SJSA1 (cell line): ENCODE data around the gene TACC2. TPM values are rescaled to one million over a fixed set of nuclear protein-coding genes. Genes with fewer than 3 reads are reported as not detected.
"Not testable (repeated sequence)": the region's sequence is repeated elsewhere in the genome, so short reads cannot be mapped to it uniquely, and the experiment has no call there.

Experiments
- DNase-seq, 2 experiments: peaks; one replicate each; pipeline ENCODE4 v3.0.0-alpha.2; 2015 to 2020; ENCODE audit warnings: low spot score in 2 of 2, low read depth in 1 of 2
- H3K27ac ChIP-seq: fragments of 250-450 bp; sonication (Bioruptor Pico); 2 replicates; pipeline ENCODE4 v1.5.1; 2020; ENCODE audit warnings: mild to moderate bottlenecking, moderate library complexity
- H3K27me3 ChIP-seq: fragments of 250-450 bp; sonication (Bioruptor Pico); replicated peaks from 2 replicates; pipeline ENCODE4 v1.5.1; 2020; ENCODE audit warnings: mild to moderate bottlenecking, moderate library complexity
- H3K36me3 ChIP-seq: fragments of 250-450 bp; sonication (Bioruptor Pico); 2 replicates; pipeline ENCODE4 v1.5.1; 2020; ENCODE audit warnings: mild to moderate bottlenecking
- H3K4me1 ChIP-seq: fragments of 250-450 bp; sonication (Bioruptor Pico); replicated peaks from 2 replicates; pipeline ENCODE4 v1.6.1; 2021; ENCODE audit warnings: mild to moderate bottlenecking
- H3K4me3 ChIP-seq: fragments of 250-450 bp; sonication (Bioruptor Pico); 2 replicates; pipeline ENCODE4 v1.5.1; 2020; ENCODE audit warnings: mild to moderate bottlenecking
- H3K9me3 ChIP-seq: fragments of 250-450 bp; sonication (Bioruptor Pico); replicated peaks from 2 replicates; pipeline ENCODE4 v1.5.1; 2020; ENCODE audit warnings: mild to moderate bottlenecking
- total RNA-seq: library from RNA; depleted of rRNA; stranded (reverse); fragments of >200 nt; shearing (Covaris generic); gene quantifications from 2 replicates; pipeline ENCODE4 v1.2.3, GENCODE V29; 2014

TACC2 gene
- total RNA-seq, 1 experiment from 2014 or later = 4.9 TPM

GRCh38 chr10:122023257-122023656, 34.3 kb downstream of the TACC2 start:
- DNase-seq, H3K9me3 ChIP-seq, H3K36me3 ChIP-seq, H3K4me3 ChIP-seq, H3K27me3 ChIP-seq, H3K4me1 ChIP-seq, H3K27ac ChIP-seq: not testable (repeated sequence)

GRCh38 chr10:122029499-122030199, 40.7 kb downstream of the TACC2 start:
- Histone ChIP-seq H3K4me1 (no peaks in the 10 kb centered on the region), H3K27me3 (0 out of 2 replicates have a peak, but pooled peaks cover 3% of the 10 kb centered on the region), H3K4me3 (no peak overlapping the region), H3K9me3 (no peaks in the 10 kb centered on the region), H3K27ac (no peak overlapping the region), H3K36me3 (no peaks in the 10 kb centered on the region)
- DNase-seq = no peak

- Histone ChIP-seq H3K36me3 (no peaks in the 10 kb centered on the region), H3K4me3 (no peak overlapping the region), H3K4me1 (no peaks in the 10 kb centered on the region), H3K27ac (no peak overlapping the region), H3K9me3 (no peaks in the 10 kb centered on the region), H3K27me3 (0 out of 2 replicates have a peak, but pooled peaks cover 3% of the 10 kb centered on the region)
- no peak for DNase-seq
Measured at GRCh38 chr10:122030200-122030552, 41.2 kb downstream of the TACC2 start.

- no peak for DNase-seq
- Histone ChIP-seq H3K27ac (no peak overlapping the region), H3K9me3 (no peaks in the 10 kb centered on the region), H3K36me3 (no peaks in the 10 kb centered on the region), H3K4me1 (no peaks in the 10 kb centered on the region), H3K4me3 (no peak overlapping the region), H3K27me3 (no peaks in the 10 kb centered on the region)
Measured at GRCh38 chr10:122033224-122033926, 44.4 kb downstream of the TACC2 start.

- H3K27me3 ChIP-seq = no peaks in the 10 kb centered on the region
- no peaks in the 10 kb centered on the region for H3K36me3 ChIP-seq
- H3K27ac ChIP-seq = no peak overlapping the region
- no peaks in the 10 kb centered on the region for H3K4me1 ChIP-seq
- DNase-seq = no peak
- no peak overlapping the region for H3K4me3 ChIP-seq
- H3K9me3 ChIP-seq = no peaks in the 10 kb centered on the region
Measured at GRCh38 chr10:122034149-122034756, 45.3 kb downstream of the TACC2 start.

- no peak for DNase-seq
- Histone ChIP-seq H3K36me3 (no peaks in the 10 kb centered on the region), H3K27me3 (no peaks in the 10 kb centered on the region), H3K4me1 (no peaks in the 10 kb centered on the region), H3K4me3 (no peak overlapping the region), H3K9me3 (no peaks in the 10 kb centered on the region), H3K27ac (no peak overlapping the region)
Measured at GRCh38 chr10:122040786-122041185, 51.8 kb downstream of the TACC2 start.

GRCh38 chr10:122042836-122043235, 53.9 kb downstream of the TACC2 start:
- no peaks in the 10 kb centered on the region for H3K27me3 ChIP-seq
- H3K4me1 ChIP-seq = no peaks in the 10 kb centered on the region
- DNase-seq = no peak
- no peak overlapping the region for H3K4me3 ChIP-seq
- H3K27ac ChIP-seq = no peak overlapping the region
- H3K36me3 ChIP-seq = no peaks in the 10 kb centered on the region
- H3K9me3 ChIP-seq = no peaks in the 10 kb centered on the region

- Histone ChIP-seq H3K4me3 (no peak overlapping the region), H3K4me1 (no peaks in the 10 kb centered on the region), H3K36me3 (no peaks in the 10 kb centered on the region), H3K9me3 (no peaks in the 10 kb centered on the region), H3K27me3 (no peaks in the 10 kb centered on the region), H3K27ac (no peak overlapping the region)
- no peak for DNase-seq
Measured at GRCh38 chr10:122044045-122044661, 55.2 kb downstream of the TACC2 start.

- Histone ChIP-seq H3K9me3 (no peaks in the 10 kb centered on the region), H3K4me1 (no peaks in the 10 kb centered on the region), H3K27ac (no peak overlapping the region), H3K4me3 (no peak overlapping the region), H3K36me3 (no peaks in the 10 kb centered on the region), H3K27me3 (no peaks in the 10 kb centered on the region)
- DNase-seq = no peak
Measured at GRCh38 chr10:122044713-122045112, 55.8 kb downstream of the TACC2 start.

- no peaks in the 10 kb centered on the region for H3K36me3 ChIP-seq
- H3K4me1 ChIP-seq = no peaks in the 10 kb centered on the region
- H3K27ac ChIP-seq = no peak overlapping the region
- H3K9me3 ChIP-seq = no peaks in the 10 kb centered on the region
- no peak overlapping the region for H3K4me3 ChIP-seq
- no peaks in the 10 kb centered on the region for H3K27me3 ChIP-seq
- no peak for DNase-seq
Measured at GRCh38 chr10:122045212-122045611, 56.2 kb downstream of the TACC2 start.

GRCh38 chr10:122047560-122047959, 58.6 kb downstream of the TACC2 start:
- Histone ChIP-seq H3K27me3 (no peaks in the 10 kb centered on the region), H3K9me3 (no peaks in the 10 kb centered on the region), H3K36me3 (no peaks in the 10 kb centered on the region), H3K4me3 (no peak overlapping the region), H3K4me1 (peaks cover 16% of the 10 kb centered on the region), H3K27ac (no peak overlapping the region)
- no peak for DNase-seq

GRCh38 chr10:122049076-122049475, 60.1 kb downstream of the TACC2 start:
- H3K4me3 ChIP-seq = no peak overlapping the region
- no peaks in the 10 kb centered on the region for H3K27me3 ChIP-seq
- DNase-seq = no peak
- peaks cover 16% of the 10 kb centered on the region for H3K4me1 ChIP-seq
- no peaks in the 10 kb centered on the region for H3K36me3 ChIP-seq
- no peak overlapping the region for H3K27ac ChIP-seq
- H3K9me3 ChIP-seq = no peaks in the 10 kb centered on the region

GRCh38 chr10:122050311-122050710, 61.3 kb downstream of the TACC2 start:
- peaks cover 16% of the 10 kb centered on the region for H3K4me1 ChIP-seq
- H3K4me3 ChIP-seq = no peak overlapping the region
- no peaks in the 10 kb centered on the region for H3K36me3 ChIP-seq
- H3K27me3 ChIP-seq = no peaks in the 10 kb centered on the region
- H3K9me3 ChIP-seq = no peaks in the 10 kb centered on the region
- no peak for DNase-seq
- H3K27ac ChIP-seq = no peak overlapping the region

GRCh38 chr10:122050811-122051210, 61.8 kb downstream of the TACC2 start:
- H3K36me3 ChIP-seq = no peaks in the 10 kb centered on the region
- H3K4me3 ChIP-seq = no peak overlapping the region
- H3K4me1 ChIP-seq = peaks cover 16% of the 10 kb centered on the region
- no peaks in the 10 kb centered on the region for H3K27me3 ChIP-seq
- peak overlapping the region; percentile 55; the same call in 1 of the 2 replicates for H3K27ac ChIP-seq
- DNase-seq = no peak
- H3K9me3 ChIP-seq = no peaks in the 10 kb centered on the region
